IMR-90 (cell line): ENCODE results near the gene VRTN. TPM values are rescaled to one million over a fixed set of nuclear protein-coding genes. Genes with fewer than 3 reads are reported as not detected.

Experiments
- ATAC-seq: fragments of 200-7000 bp; cut with Tn5 transposase; 2 replicates; pipeline ENCODE4 v1.9.1; 2020; ENCODE audit warnings: low read depth, mild to moderate bottlenecking, moderate library complexity
- BruUV-seq: library from RNA; stranded (reverse); fragments of 400-500 nt; replicated peaks from 2 replicates; lab custom pipeline; 2021; lab: Mats Ljungman, UMichigan
- CTCF ChIA-PET: fragments of 300-600 bp; formaldehyde crosslinking; extraction: SDS; loops from one replicate; lab custom pipeline; 2021; ENCODE audit warnings: antibody characterized with exemption; lab: Yijun Ruan, JAX
- POLR2A ChIA-PET: fragments of 300-600 bp; sonication (Branson Sonifier 250); formaldehyde crosslinking; loops from one replicate; lab custom pipeline; 2022; ENCODE audit warnings: antibody characterized with exemption; ENCODE audit not compliant: unreplicated experiment; lab: Charles Lee
- DNase-seq: peaks from one replicate; pipeline ENCODE4 v3.0.0; 2013
- H2AFZ ChIP-seq: replicated peaks from 2 replicates; pipeline ENCODE3; 2013; ENCODE audit warnings: low read length, mild to moderate bottlenecking; ENCODE audit not compliant: poor library complexity
- H2AK5ac ChIP-seq: 2 replicates; pipeline ENCODE4 v1.6.1; 2013; ENCODE audit warnings: low read depth, low read length, inconsistent platforms
- H2AK9ac ChIP-seq: replicated peaks from 2 replicates; pipeline ENCODE3; 2013; ENCODE audit warnings: mild to moderate bottlenecking, low read depth, low read length, moderate library complexity; ENCODE audit not compliant: poor library complexity
- H2BK120ac ChIP-seq: 2 replicates; pipeline ENCODE4 v1.6.1; 2013; ENCODE audit warnings: low read depth, low read length, inconsistent platforms
- H2BK15ac ChIP-seq: 3 replicates; pipeline ENCODE4 v1.6.1; 2013; ENCODE audit warnings: low read depth, low read length, inconsistent platforms
- H2BK20ac ChIP-seq: 2 replicates; pipeline ENCODE4 v1.6.1; 2013; ENCODE audit warnings: low read depth, mild to moderate bottlenecking, inconsistent platforms, low read length, moderate library complexity
- H2BK5ac ChIP-seq: 2 replicates; pipeline ENCODE4 v1.6.1; 2013; ENCODE audit warnings: mild to moderate bottlenecking, low read depth, low read length, inconsistent platforms; ENCODE audit not compliant: poor library complexity, severe bottlenecking
- H3K14ac ChIP-seq: replicated peaks from 2 replicates; pipeline ENCODE4 v1.6.1; 2013; ENCODE audit warnings: low read depth, low read length, inconsistent platforms
- H3K18ac ChIP-seq: 2 replicates; pipeline ENCODE4 v1.6.1; 2013; ENCODE audit warnings: low read depth, low read length, control low read depth
- H3K23ac ChIP-seq: 2 replicates; pipeline ENCODE4 v1.6.1; 2013; ENCODE audit warnings: low read depth, low read length, inconsistent platforms
- H3K27ac ChIP-seq: 2 replicates; pipeline ENCODE4 v1.5.1; 2013; ENCODE audit warnings: mild to moderate bottlenecking, control low read depth, low read length; ENCODE audit not compliant: insufficient read depth
- H3K27me3 ChIP-seq: 2 replicates; pipeline ENCODE4 v1.6.1; 2013; ENCODE audit warnings: low read length; ENCODE audit not compliant: control insufficient read depth, insufficient read depth
- H3K36me3 ChIP-seq: 2 replicates; pipeline ENCODE4 v1.6.1; 2013; ENCODE audit warnings: low read length, mixed read lengths; ENCODE audit not compliant: control insufficient read depth, insufficient read depth
- H3K4ac ChIP-seq: 2 replicates; pipeline ENCODE4 v1.6.1; 2013; ENCODE audit warnings: low read depth, low read length, inconsistent platforms
- H3K4me1 ChIP-seq: 2 replicates; pipeline ENCODE4 v1.6.1; 2013; ENCODE audit warnings: low read length, mixed read lengths; ENCODE audit not compliant: control insufficient read depth, insufficient read depth
- H3K4me2 ChIP-seq: 2 replicates; pipeline ENCODE4 v1.6.1; 2013; ENCODE audit warnings: low read depth, mild to moderate bottlenecking, control low read depth, low read length, moderate library complexity
- H3K4me3 ChIP-seq: 2 replicates; pipeline ENCODE4 v1.5.1; 2013; ENCODE audit warnings: low read depth, mild to moderate bottlenecking, control low read depth, low read length, moderate library complexity; ENCODE audit not compliant: insufficient read depth
- H3K56ac ChIP-seq: 2 replicates; pipeline ENCODE4 v1.6.1; 2013; ENCODE audit warnings: low read length, inconsistent platforms; ENCODE audit not compliant: insufficient read depth; ENCODE audit errors: extremely low read depth
- H3K79me1 ChIP-seq, 2 experiments: 2 replicates each; pipeline ENCODE4 v1.6.1; 2013; ENCODE audit warnings: low read length in 2 of 2, inconsistent platforms in 1 of 2, low read depth in 1 of 2
- H3K9ac ChIP-seq: 2 replicates; pipeline ENCODE4 v1.6.1; 2013; ENCODE audit warnings: low read depth, low read length, control low read depth
- H3K9me1 ChIP-seq: 2 replicates; pipeline ENCODE4 v1.6.1; 2013; ENCODE audit warnings: low read length, inconsistent platforms; ENCODE audit not compliant: insufficient read depth
- H3K9me3 ChIP-seq: 2 replicates; pipeline ENCODE4 v1.6.1; 2013; ENCODE audit warnings: low read length; ENCODE audit not compliant: control insufficient read depth, insufficient read depth
- H4K20me1 ChIP-seq: 2 replicates; pipeline ENCODE4 v1.6.1; 2013; ENCODE audit warnings: low read length, inconsistent platforms; ENCODE audit not compliant: insufficient read depth
- H4K5ac ChIP-seq: 2 replicates; pipeline ENCODE4 v1.6.1; 2013; ENCODE audit warnings: mild to moderate bottlenecking, low read depth, low read length, control low read depth
- H4K8ac ChIP-seq, 2 experiments: 2 replicates each; pipeline ENCODE4 v1.6.1; 2013; ENCODE audit warnings: low read depth in 2 of 2, low read length in 2 of 2, control low read depth in 1 of 2, inconsistent platforms in 1 of 2
- H4K91ac ChIP-seq: 2 replicates; pipeline ENCODE4 v1.6.1; 2013; ENCODE audit warnings: low read depth, low read length, inconsistent platforms; ENCODE audit not compliant: insufficient read depth
- CHD1 ChIP-seq: IDR thresholded peaks from 2 replicates; pipeline ENCODE4 v1.6.1; 2012; ENCODE audit warnings: low read depth, low read length, improper control_type of control experiment
- FOS ChIP-seq: fragments of 150-350 bp; IDR thresholded peaks from 2 replicates; pipeline ENCODE4 v1.6.1; 2016; ENCODE audit warnings: low read depth, low read length
- WGBS, 2 experiments: methylation state at CpG; one replicate each; pipeline versions ENCODE4 v1.1.5 to v1.1.7; 2013; ENCODE audit warnings: missing lambda C conversion rate in 2 of 2; ENCODE audit not compliant: insufficient read length in 1 of 2; ENCODE audit errors: extremely low coverage in 2 of 2; 5-methylcytosine and 5-hydroxymethylcytosine counted together
- dilution Hi-C: fragments of 300-500 bp; cut with HindIII; formaldehyde crosslinking; loops from one replicate; pipeline ENCODE4 v1.14.3; 2018; ENCODE audit warnings: low sequenced_read_pairs; ENCODE audit not compliant: unreplicated experiment
- in situ Hi-C: fragments of 300-500 bp; cut with MboI; formaldehyde crosslinking; loops from 3 replicates; pipeline ENCODE4 v1.14.3; 2019; ENCODE audit warnings: low sequenced_read_pairs, inconsistent platforms, mixed read lengths
- intact Hi-C: fragments of 100-400 bp; cut with micrococcal nuclease; formaldehyde crosslinking; loops from 2 replicates; pipeline ENCODE4 v1.10.0; 2022
- polyA plus RNA-seq, 3 experiments: library from polyadenylated mRNA; depleted of rRNA; stranded (reverse); fragments of >200 nt; gene quantifications; 2 replicates each; pipeline ENCODE4 v1.2.3, GENCODE V29; 2012; ENCODE audit warnings: low replicate concordance in 1 of 3
- total RNA-seq: library from RNA; depleted of rRNA; stranded (reverse); fragments of >200 nt; gene quantifications from 2 replicates; pipeline ENCODE4 v1.2.3, GENCODE V29; 2012

Gene VRTN
- total and polyA plus RNA-seq, 2 of the 4 experiments (the other 2 are of a cell fraction) = not detected

GRCh38 chr14:74299061-74299545 is 49.2 kb upstream of the VRTN start:
- ChIA-PET CTCF (no interaction called here), POLR2A (interaction anchor here (0.6 kb wide), 1 partner anchor 11 kb away, joined by 11 read pairs; no protein-coding TSS in a partner anchor)
- Histone ChIP-seq H3K4me1 (peaks cover 3% of the 10 kb centered on the region), H3K9ac (no peak overlapping the region), H4K20me1 (peaks cover 15% of the 10 kb centered on the region; the same call in 1 of the 2 replicates), H3K18ac (no peak overlapping the region), H4K91ac (no peak overlapping the region), H4K8ac (no peak overlapping the region), H2AK9ac (peak overlapping the region; percentile 1), H2BK120ac (no peak overlapping the region), H2BK5ac (no peak overlapping the region), H2BK15ac (no peak overlapping the region), H3K4me3 (no peak overlapping the region), H3K9me1 (0 out of 2 replicates have a peak, but pooled peaks cover 3% of the 10 kb centered on the region), H2AK5ac (peak overlapping the region; percentile 31; the same call in 1 of the 2 replicates), H2AFZ (peak overlapping the region; percentile 74), H3K27ac (no peak overlapping the region), H3K79me1 (peaks cover 13 to 68% of the 10 kb centered on the region in 2 experiments), H3K56ac (no peak overlapping the region), H3K4me2 (no peak overlapping the region; the same call in 1 of the 2 replicates), H3K36me3 (peaks cover 31% of the 10 kb centered on the region), H3K27me3 (no peaks in the 10 kb centered on the region), H3K4ac (no peak overlapping the region), H2BK20ac (no peak overlapping the region), H3K14ac (0 out of 2 replicates have a peak overlapping the region, but pooled peaks have one; percentile 3), H3K9me3 (no peaks in the 10 kb centered on the region), H4K5ac (no peak overlapping the region), H3K23ac (no peak overlapping the region)
- no peak for TF ChIP-seq CHD1
- 0 out of 2 replicates have a peak, but pooled peaks have one; percentile 12 for TF ChIP-seq FOS
- dilution Hi-C loops = no loop called here
- in situ Hi-C loops = no loop called here
- no peak for ATAC-seq
- intact Hi-C loops = no loop called here
- DNase-seq = peak; percentile 34
- 60% methylated on average over 4 of the region's 10 CpGs; no CpG with 5 or more reads in 1 of the 2 experiments for WGBS, 2 experiments
- BruUV-seq = no TSS peak
